ENCODE results near the gene OR51B4.

Gene OR51B4

GRCh38 chr11:5307256-5308019, 5.7 kb upstream of the OR51B4 start (continued):
- TF ChIP-seq ZNF280C (tag by site-specific recombination; IDR thresholded peaks at IDR 0.05) = no peak

- CTCF ChIA-PET = no interaction called here
These were observed 2.3 kb upstream of the OR51B4 start for GRCh38 chr11:5304046-5304445.

More at GRCh38 chr11:5304046-5304445, 2.3 kb upstream of the OR51B4 start:
- Histone ChIP-seq H3K27ac (ENCODE audit: extremely low read depth, low read depth, low read length) (no peak overlapping the region), H3K9me3 (ENCODE audit: control insufficient read depth, insufficient read depth, low read depth, low read length) (no peaks in the 10 kb centered on the region), H3K4me3 (ENCODE audit: low read depth, low read length) (no peak overlapping the region), H3K36me3 (ENCODE audit: control insufficient read depth in 2 of 2, insufficient read depth in 1 of 2, low read length in 2 of 2) (no peaks in the 10 kb centered on the region), H3K4me1 (ENCODE audit: control insufficient read depth, insufficient read depth, low read length) (no peaks in the 10 kb centered on the region)
- POLR2A ChIA-PET = no interaction called here
- no peak for TF ChIP-seq ZNF639 (tag by site-specific recombination; IDR thresholded peaks at IDR 0.05)
- no peak for TF ChIP-seq AEBP2 (tag by site-specific recombination; IDR thresholded peaks at IDR 0.05; ENCODE audit: borderline replicate concordance)
- TF ChIP-seq ZNF133 (tag by site-specific recombination; IDR thresholded peaks at IDR 0.05) = no peak
- no peak for TF ChIP-seq ZNF768 (tag by site-specific recombination; IDR thresholded peaks at IDR 0.05)
- TF ChIP-seq PRDM10 (tag by site-specific recombination; IDR thresholded peaks at IDR 0.05) = no peak
- TF ChIP-seq ZNF473 (tag by site-specific recombination; IDR thresholded peaks at IDR 0.05) = no peak
- no peak for TF ChIP-seq ZNF311 (tag by site-specific recombination; IDR thresholded peaks at IDR 0.05; ENCODE audit: borderline replicate concordance)
- no peak for TF ChIP-seq ZBTB48 (tag by site-specific recombination; IDR thresholded peaks at IDR 0.05)
- TF ChIP-seq FEZF1 (tag by site-specific recombination; IDR thresholded peaks at IDR 0.05) = no peak
- TF ChIP-seq ZNF624 (tag by site-specific recombination; IDR thresholded peaks at IDR 0.05) = no peak
- no peak for TF ChIP-seq ZSCAN5A (tag by site-specific recombination; IDR thresholded peaks at IDR 0.05)
- TF ChIP-seq PRDM4 (tag by site-specific recombination; IDR thresholded peaks at IDR 0.05) = no peak
- no peak for TF ChIP-seq ZBTB10 (tag by site-specific recombination; IDR thresholded peaks at IDR 0.05)
- TF ChIP-seq ZNF747 (tag by site-specific recombination; IDR thresholded peaks at IDR 0.05) = no peak
- no peak for TF ChIP-seq ZNF394 (tag by site-specific recombination; IDR thresholded peaks at IDR 0.05; ENCODE audit: borderline replicate concordance)
- no peak for TF ChIP-seq ZNF214 (tag by site-specific recombination; IDR thresholded peaks at IDR 0.05; ENCODE audit: borderline replicate concordance)
- no peak for TF ChIP-seq ZBTB7A (tag by site-specific recombination; IDR thresholded peaks at IDR 0.05; ENCODE audit: low read depth)
- no peak for TF ChIP-seq ZNF366 (tag by site-specific recombination; conservative IDR thresholded peaks at IDR 0.05)
